Karpas-422 (cell line): ENCODE measurements around the gene CD40LG. TPM values are rescaled to one million over a fixed set of nuclear protein-coding genes. Genes with fewer than 3 reads are reported as not detected.

ENCODE experiments used
- DNase-seq: peaks from one replicate; pipeline ENCODE4 v3.0.0-alpha.2; 2015
- H2AFZ ChIP-seq: fragments of 200-600 bp; sonication (generic); 2 replicates; pipeline ENCODE4 v1.6.1; 2014; ENCODE audit warnings: antibody characterized with exemption, low read length, mixed read lengths
- H3K27ac ChIP-seq: fragments of 200-600 bp; sonication (generic); 2 replicates; pipeline ENCODE4 v1.5.1; 2014; ENCODE audit warnings: mild to moderate bottlenecking, low read length, moderate library complexity
- H3K27me3 ChIP-seq: fragments of 200-600 bp; sonication (generic); 2 replicates; pipeline ENCODE4 v1.6.1; 2014; ENCODE audit warnings: low read length, mixed read lengths
- H3K36me3 ChIP-seq: fragments of 200-600 bp; sonication (generic); 2 replicates; pipeline ENCODE4 v1.6.1; 2014; ENCODE audit warnings: low read length, mixed read lengths; ENCODE audit not compliant: insufficient read depth
- H3K4me1 ChIP-seq: fragments of 200-600 bp; sonication (generic); 2 replicates; pipeline ENCODE4 v1.6.1; 2014; ENCODE audit warnings: mild to moderate bottlenecking, low read length, mixed read lengths
- H3K4me2 ChIP-seq: fragments of 200-600 bp; sonication (generic); 2 replicates; pipeline ENCODE4 v1.6.1; 2014; ENCODE audit warnings: low read length, low read depth, mild to moderate bottlenecking; ENCODE audit not compliant: poor library complexity, severe bottlenecking
- H3K4me3 ChIP-seq: fragments of 200-600 bp; sonication (generic); 2 replicates; pipeline ENCODE4 v1.5.1; 2014; ENCODE audit warnings: mild to moderate bottlenecking, antibody characterized with exemption, low read length, mixed read lengths
- H3K79me2 ChIP-seq: fragments of 200-600 bp; sonication (generic); 2 replicates; pipeline ENCODE4 v1.6.1; 2014; ENCODE audit warnings: mild to moderate bottlenecking, low read length, mixed read lengths
- H3K9ac ChIP-seq: fragments of 200-600 bp; sonication (generic); 2 replicates; pipeline ENCODE4 v1.6.0; 2014; ENCODE audit warnings: low read length
- H3K9me2 ChIP-seq: fragments of 200-600 bp; sonication (generic), shearing (Covaris generic); replicated peaks from 2 replicates; pipeline ENCODE4 v1.6.0; 2014; ENCODE audit warnings: mild to moderate bottlenecking, low read length, moderate library complexity; ENCODE audit not compliant: insufficient read depth
- H3K9me3 ChIP-seq: fragments of 300-700, 200-600 bp; sonication (generic); 2 replicates; pipeline ENCODE4 v1.6.1; 2014; ENCODE audit warnings: low read length, mixed read lengths
- H4K20me1 ChIP-seq: fragments of 200-600 bp; sonication (generic); 2 replicates; pipeline ENCODE4 v1.6.1; 2014; ENCODE audit warnings: mild to moderate bottlenecking, antibody characterized with exemption, low read length, low read depth; ENCODE audit not compliant: insufficient read depth
- total RNA-seq: library from RNA; depleted of rRNA; stranded (reverse); fragments of >200 nt; shearing (Covaris generic); gene quantifications from 2 replicates; pipeline ENCODE4 v1.2.3, GENCODE V29; 2014; ENCODE audit warnings: low replicate concordance; rRNA removed

The CD40LG gene
- total RNA-seq, 1 experiment from 2014 or later: not detected

- Histone ChIP-seq H3K9me2 (no peaks in the 10 kb centered on the region), H3K4me1 (peaks cover 23% of the 10 kb centered on the region)
Observed at GRCh38 chrX:136697156-136697555, 49.2 kb downstream of the CD40LG start.

GRCh38 chrX:136708348-136708747, 60.4 kb downstream of the CD40LG start:
- no peaks in the 10 kb centered on the region for H3K4me1 ChIP-seq
- no peaks in the 10 kb centered on the region for H3K9me3 ChIP-seq
- no peak overlapping the region for H2AFZ ChIP-seq
- no peak overlapping the region for H3K27ac ChIP-seq
- no peaks in the 10 kb centered on the region for H3K27me3 ChIP-seq
- no peaks in the 10 kb centered on the region for H4K20me1 ChIP-seq
- no peaks in the 10 kb centered on the region for H3K36me3 ChIP-seq
- DNase-seq: peak; percentile 45
- H3K9ac ChIP-seq: no peak overlapping the region
- no peak overlapping the region for H3K4me3 ChIP-seq
- H3K4me2 ChIP-seq: no peak overlapping the region
- no peaks in the 10 kb centered on the region for H3K79me2 ChIP-seq
- H3K9me2 ChIP-seq: no peaks in the 10 kb centered on the region

More at GRCh38 chrX:136697156-136697555, 49.2 kb downstream of the CD40LG start:
- Histone ChIP-seq H3K4me3 (no peak overlapping the region), H4K20me1 (no peaks in the 10 kb centered on the region), H3K79me2 (no peaks in the 10 kb centered on the region), H3K36me3 (no peaks in the 10 kb centered on the region), H3K27ac (no peak overlapping the region), H3K4me2 (no peak overlapping the region), H3K9me3 (0 out of 2 replicates have a peak, but pooled peaks cover 3% of the 10 kb centered on the region), H2AFZ (no peak overlapping the region), H3K9ac (no peak overlapping the region), H3K27me3 (no peaks in the 10 kb centered on the region)
- DNase-seq: no peak

Other genes starting within 250 kb of the CD40LG start
- gene BRS3, start 160.2 kb upstream of the CD40LG start, total RNA-seq: not detected in 2 replicates
- gene HTATSF1, start 150.6 kb upstream of the CD40LG start, total RNA-seq: 25.3 and 48.1 TPM in 2 replicates
- gene VGLL1, start 115.9 kb upstream of the CD40LG start, total RNA-seq: not detected in 2 replicates
- 0.61 and 2.6 TPM in 2 replicates for gene ARHGEF6, start 132.8 kb downstream of the CD40LG start, total RNA-seq
- gene RBMX, start 232.6 kb downstream of the CD40LG start, total RNA-seq: 186 and 263 TPM in 2 replicates